Measurements from ENCODE around the gene GPR68. TPM values are rescaled to one million over a fixed set of nuclear protein-coding genes. Genes with fewer than 3 reads are reported as not detected.

GPR68 gene
- total and polyA plus RNA-seq, 2 donors (not counting 1 experiment from before 2014, with no cell fraction given), result 0.31 to 0.34 TPM

GRCh38 chr14:91284146-91284790, 39.8 kb upstream of the GPR68 start:
- TF ChIP-seq CTCF (IDR thresholded peaks at IDR 0.05) (no peak), EZH2 (IDR thresholded peaks at IDR 0.05; ENCODE audit: borderline replicate concordance, insufficient read depth, low read depth, low read length, poor library complexity, severe bottlenecking) (no peak)
- H2AFZ ChIP-seq (ENCODE audit: insufficient read depth, low read depth, low read length, poor library complexity, severe bottlenecking), result no peak overlapping the region
- peaks cover 0 to 5% (median 0%) of the 10 kb centered on the region in 3 donors for H3K9me3 ChIP-seq (ENCODE audit: control extremely low read depth in 1 of 3, control insufficient read depth in 2 of 3, insufficient read depth in 1 of 3, low read length in 2 of 3)
- H3K27ac Mint-ChIP-seq, result peak overlapping the region; percentile 16
- ATAC-seq (ENCODE audit: low read depth) (no peak), DNase-seq (no peak)
- H3K27me3 ChIP-seq (replicated peaks in 1 of 4; ENCODE audit: control extremely low read depth in 1 of 4, control insufficient read depth in 3 of 4, insufficient read depth in 4 of 4, low read length in 3 of 4), result no peaks in the 10 kb centered on the region
- H3K9ac ChIP-seq (ENCODE audit: low read length), result no peak overlapping the region
- ChIA-PET POLR2A (no interaction called here), CTCF (interaction anchor here (0.5 to 16.1 kb wide), 8 partner anchors 13 to 382 kb away, joined by 3 to 449 read pairs (median 6); partner anchors contain the start of gene GPR68)
- intact Hi-C loops (cut with micrococcal nuclease), result no loop called here
- H3K4me1 Mint-ChIP-seq, result peaks cover 23% of the 10 kb centered on the region
- no peak overlapping the region for H3K4me3 Mint-ChIP-seq
- peaks cover 37% of the 10 kb centered on the region for H3K79me2 ChIP-seq (ENCODE audit: control insufficient read depth, insufficient read depth, low read length)
- H3K4me1 ChIP-seq (ENCODE audit: control insufficient read depth in 2 of 2, insufficient read depth in 2 of 2, low read length in 2 of 2), result peaks cover 20 to 21% of the 10 kb centered on the region in 2 donors
- H3K4me2 ChIP-seq (replicated peaks; ENCODE audit: low read depth, low read length, poor library complexity, severe bottlenecking), result peak overlapping the region; percentile 41
- H3K4me3 ChIP-seq (ENCODE audit: control extremely low read depth in 1 of 5, extremely low read depth in 1 of 5, insufficient read depth in 1 of 5, low read depth in 2 of 5, low read length in 4 of 5), result no peak overlapping the region
- peak overlapping the region in 1 of 2 donors; percentile 66 for H3K27ac ChIP-seq (ENCODE audit: low read length in 2 of 2)
- peaks cover 22 to 95% of the 10 kb centered on the region in 2 experiments for H3K36me3 ChIP-seq (replicated peaks in 1 of 2; ENCODE audit: control extremely low read depth in 1 of 2, control insufficient read depth in 1 of 2, extremely low read depth in 1 of 2, insufficient read depth in 2 of 2, low read length in 1 of 2)
- H4K20me1 ChIP-seq (ENCODE audit: control insufficient read depth, insufficient read depth, low read length, poor library complexity, severe bottlenecking), result peaks cover 31% of the 10 kb centered on the region
- H3K27me3 Mint-ChIP-seq, result no peaks in the 10 kb centered on the region
- WGBS (ENCODE audit: insufficient coverage), result 98% methylated on average over 7 of the region's 13 CpGs
- H3K9me3 Mint-ChIP-seq (ENCODE audit: insufficient read depth), result no peaks in the 10 kb centered on the region

- Histone ChIP-seq H3K9me3 (ENCODE audit: control extremely low read depth in 1 of 3, control insufficient read depth in 2 of 3, insufficient read depth in 1 of 3, low read length in 2 of 3) (peaks cover 0 to 5% (median 0%) of the 10 kb centered on the region in 3 donors), H3K9ac (ENCODE audit: low read length) (no peak overlapping the region), H3K4me2 (replicated peaks; ENCODE audit: low read depth, low read length, poor library complexity, severe bottlenecking) (no peak overlapping the region), H2AFZ (ENCODE audit: insufficient read depth, low read depth, low read length, poor library complexity, severe bottlenecking) (no peak overlapping the region), H3K4me3 (ENCODE audit: control extremely low read depth in 1 of 5, extremely low read depth in 1 of 5, insufficient read depth in 1 of 5, low read depth in 2 of 5, low read length in 4 of 5) (no peak overlapping the region), H3K27ac (ENCODE audit: low read length in 2 of 2) (peak overlapping the region in 1 of 2 donors; percentile 20), H3K36me3 (replicated peaks in 1 of 2; ENCODE audit: control extremely low read depth in 1 of 2, control insufficient read depth in 1 of 2, extremely low read depth in 1 of 2, insufficient read depth in 2 of 2, low read length in 1 of 2) (peaks cover 21 to 95% of the 10 kb centered on the region in 2 experiments), H4K20me1 (ENCODE audit: control insufficient read depth, insufficient read depth, low read length, poor library complexity, severe bottlenecking) (peaks cover 32% of the 10 kb centered on the region), H3K4me1 (ENCODE audit: control insufficient read depth in 2 of 2, insufficient read depth in 2 of 2, low read length in 2 of 2) (peaks cover 20 to 21% of the 10 kb centered on the region in 2 donors), H3K27me3 (replicated peaks in 1 of 4; ENCODE audit: control extremely low read depth in 1 of 4, control insufficient read depth in 3 of 4, insufficient read depth in 4 of 4, low read length in 3 of 4) (no peaks in the 10 kb centered on the region), H3K79me2 (ENCODE audit: control insufficient read depth, insufficient read depth, low read length) (peaks cover 41% of the 10 kb centered on the region)
- H3K4me3 Mint-ChIP-seq, result no peak overlapping the region
- no peaks in the 10 kb centered on the region for H3K27me3 Mint-ChIP-seq
- ATAC-seq (ENCODE audit: low read depth) (no peak), DNase-seq (no peak)
- H3K9me3 Mint-ChIP-seq (ENCODE audit: insufficient read depth), result no peaks in the 10 kb centered on the region
- intact Hi-C loops (cut with micrococcal nuclease), result no loop called here
- ChIA-PET POLR2A (no interaction called here), CTCF (interaction anchor here (0.5 to 16.1 kb wide), 3 partner anchors 21 to 248 kb away, joined by 3 to 449 read pairs (median 3); no protein-coding TSS in a partner anchor)
- H3K4me1 Mint-ChIP-seq, result peaks cover 23% of the 10 kb centered on the region
- TF ChIP-seq CTCF (IDR thresholded peaks at IDR 0.05), result no peak
- H3K27ac Mint-ChIP-seq, result peak overlapping the region; percentile 41
- WGBS (ENCODE audit: insufficient coverage), result 93% methylated on average over 3 of the region's 4 CpGs
Observed at GRCh38 chr14:91283666-91284065, 39.2 kb upstream of the GPR68 start.
